NCI-H82 treated with DMSO at 0.1 percent for 48 hours (cell line): Measurements from ENCODE around the gene TRPM2.

Experiments used
- DNase-seq: peaks from one replicate; lab custom pipeline; 2025; ENCODE audit not compliant: unreplicated experiment; lab: John Stamatoyannopoulos, UW

Gene TRPM2

GRCh38 chr21:44321846-44322450 is 31.5 kb upstream of the TRPM2 start:
- no peak for DNase-seq

- DNase-seq = no peak
Observed at GRCh38 chr21:44322621-44323325, 30.6 kb upstream of the TRPM2 start.

- no peak for DNase-seq
Observed at GRCh38 chr21:44323591-44323990, 29.8 kb upstream of the TRPM2 start.

GRCh38 chr21:44324106-44324853 is 29.1 kb upstream of the TRPM2 start:
- no peak for DNase-seq

GRCh38 chr21:44324854-44325107 is 28.6 kb upstream of the TRPM2 start:
- no peak for DNase-seq

- no peak for DNase-seq
Observed at GRCh38 chr21:44325386-44326271, 27.8 kb upstream of the TRPM2 start.

GRCh38 chr21:44326272-44326647 is 27.2 kb upstream of the TRPM2 start:
- no peak for DNase-seq

GRCh38 chr21:44326716-44327602 is 26.5 kb upstream of the TRPM2 start:
- DNase-seq = no peak

- no peak for DNase-seq
Observed at GRCh38 chr21:44327603-44327974, 25.8 kb upstream of the TRPM2 start.

- DNase-seq = no peak
Observed at GRCh38 chr21:44328242-44328895, 25.1 kb upstream of the TRPM2 start.

- DNase-seq = no peak
Observed at GRCh38 chr21:44329086-44329889, 24.1 kb upstream of the TRPM2 start.

GRCh38 chr21:44329971-44330681 is 23.3 kb upstream of the TRPM2 start:
- DNase-seq = no peak

GRCh38 chr21:44330698-44331097 is 22.7 kb upstream of the TRPM2 start:
- no peak for DNase-seq

GRCh38 chr21:44331209-44331608 is 22.2 kb upstream of the TRPM2 start:
- DNase-seq = no peak

- no peak for DNase-seq
Observed at GRCh38 chr21:44331650-44332307, 21.6 kb upstream of the TRPM2 start.

GRCh38 chr21:44332383-44332782 is 21.0 kb upstream of the TRPM2 start:
- no peak for DNase-seq

- no peak for DNase-seq
Observed at GRCh38 chr21:44332965-44333364, 20.5 kb upstream of the TRPM2 start.
